Limb (tissue), 2 donors: Measurements from ENCODE around the gene RALGDS.

Experiments
- DNase-seq, 2 donors: peaks; one replicate each; pipeline ENCODE4 v3.0.0-alpha.2; 2016; ENCODE audit errors: extremely low spot score in 2 of 2

Gene RALGDS

GRCh38 chr9:133094351-133094750, 26.7 kb downstream of the RALGDS start:
- DNase-seq = peak in 1 of 2 donors; percentile 12

- DNase-seq = peak in 1 of 2 donors; percentile 8
These were observed 30.2 kb downstream of the RALGDS start for GRCh38 chr9:133090752-133091385.

- peak in 1 of 2 donors; percentile 16 for DNase-seq
These were observed 30.9 kb downstream of the RALGDS start for GRCh38 chr9:133090187-133090586.

- peak in 1 of 2 donors; percentile 28 for DNase-seq
These were observed 31.8 kb downstream of the RALGDS start for GRCh38 chr9:133089271-133089671.

- DNase-seq = peak in 1 of 2 donors; percentile 7
These were observed 32.3 kb downstream of the RALGDS start for GRCh38 chr9:133088756-133089155.

GRCh38 chr9:133088146-133088750, 32.8 kb downstream of the RALGDS start:
- peak in 1 of 2 donors; percentile 11 for DNase-seq

- DNase-seq = peak in 1 of 2 donors; percentile 20
These were observed 33.5 kb downstream of the RALGDS start for GRCh38 chr9:133087429-133088145.

GRCh38 chr9:133086894-133087293, 34.1 kb downstream of the RALGDS start:
- peak in 1 of 2 donors; percentile 14 for DNase-seq

- DNase-seq = peak in 1 of 2 donors; percentile 4
These were observed 34.7 kb downstream of the RALGDS start for GRCh38 chr9:133086212-133086860.

- peak in 1 of 2 donors; percentile 15 for DNase-seq
These were observed 37.4 kb downstream of the RALGDS start for GRCh38 chr9:133083688-133084087.

GRCh38 chr9:133081957-133082644, 38.9 kb downstream of the RALGDS start:
- DNase-seq = peak in 1 of 2 donors; percentile 21

- peak in 1 of 2 donors; percentile 13 for DNase-seq
These were observed 40.0 kb downstream of the RALGDS start for GRCh38 chr9:133080786-133081779.

GRCh38 chr9:133080161-133080560, 40.9 kb downstream of the RALGDS start:
- DNase-seq = no peak

- DNase-seq = peak in 1 of 2 donors; percentile 7
These were observed 42.6 kb downstream of the RALGDS start for GRCh38 chr9:133078486-133078885.

- peak in 1 of 2 donors; percentile 0 for DNase-seq
These were observed 44.3 kb downstream of the RALGDS start for GRCh38 chr9:133076691-133077090.

- peak in 1 of 2 donors; percentile 14 for DNase-seq
These were observed 45.0 kb downstream of the RALGDS start for GRCh38 chr9:133075925-133076630.

- peak in 1 of 2 donors; percentile 8 for DNase-seq
These were observed 46.9 kb downstream of the RALGDS start for GRCh38 chr9:133074111-133074651.

GRCh38 chr9:133073086-133074014, 47.7 kb downstream of the RALGDS start:
- DNase-seq = peak in 1 of 2 donors; percentile 10
